HEK293 (cell line): ENCODE measurements around the gene ECE1.

Source experiments
- GLI2 ChIP-seq: fragments of 450-650 bp; formaldehyde crosslinking; IDR thresholded peaks from 2 replicates; pipeline ENCODE4; 2017; ENCODE audit warnings: missing biosample characterization, missing genetic modification characterization, low read depth, borderline replicate concordance
- KLF1 ChIP-seq: fragments of 450-650 bp; formaldehyde crosslinking; IDR thresholded peaks from 2 replicates; pipeline ENCODE4 v1.5.1; 2016; ENCODE audit warnings: missing biosample characterization, missing genetic modification characterization
- KLF16 ChIP-seq: fragments of 450-650 bp; formaldehyde crosslinking; IDR thresholded peaks from 2 replicates; pipeline ENCODE4 v1.5.1; 2017; ENCODE audit warnings: missing biosample characterization, missing genetic modification characterization
- SP2 ChIP-seq: fragments of 450-650 bp; formaldehyde crosslinking; IDR thresholded peaks from 2 replicates; pipeline ENCODE4 v1.5.1; 2016; ENCODE audit warnings: missing biosample characterization, missing genetic modification characterization
- ZIC2 ChIP-seq: fragments of 450-650 bp; formaldehyde crosslinking; IDR thresholded peaks from 2 replicates; pipeline ENCODE4 v1.5.1; 2016; ENCODE audit warnings: missing biosample characterization, missing genetic modification characterization
- ZNF16 ChIP-seq: fragments of 450-650 bp; formaldehyde crosslinking; IDR thresholded peaks from 2 replicates; pipeline ENCODE4 v1.5.1; 2016; ENCODE audit warnings: low read depth, missing biosample characterization, missing genetic modification characterization
- ZNF274 ChIP-seq, 2 experiments: fragments of 200-500 bp in 1 of 2; fragments of 450-650 bp in 1 of 2; sonication (Bioruptor generic) in 1 of 2; formaldehyde crosslinking in 1 of 2; IDR thresholded peaks; 2 replicates each; pipeline versions ENCODE4 v1.5.1 to v1.6.1; 2014 to 2016; ENCODE audit warnings: borderline replicate concordance in 1 of 2, inconsistent platforms in 1 of 2, low read length in 1 of 2, missing biosample characterization in 1 of 2, missing genetic modification characterization in 1 of 2
- ZNF350 ChIP-seq: fragments of 450-650 bp; formaldehyde crosslinking; IDR thresholded peaks from 2 replicates; pipeline ENCODE4 v1.5.0; 2017; ENCODE audit warnings: missing biosample characterization, mild to moderate bottlenecking, missing genetic modification characterization
- ZNF623 ChIP-seq: fragments of 450-650 bp; formaldehyde crosslinking; IDR thresholded peaks from 2 replicates; pipeline ENCODE4 v1.5.1; 2016; ENCODE audit warnings: missing biosample characterization, missing genetic modification characterization
- ZNF768 ChIP-seq: fragments of 450-650 bp; formaldehyde crosslinking; IDR thresholded peaks from 2 replicates; pipeline ENCODE4 v1.5.1; 2018; ENCODE audit warnings: missing biosample characterization, mild to moderate bottlenecking, missing genetic modification characterization
- TF ChIP-seq, protein P1 (sequence below): fragments of 450-650 bp; formaldehyde crosslinking; IDR thresholded peaks from 2 replicates; pipeline ENCODE4 v1.5.1; 2016; ENCODE audit warnings: missing biosample characterization, missing genetic modification characterization
- TF ChIP-seq, protein P2 (sequence below): fragments of 450-650 bp; formaldehyde crosslinking; optimal IDR thresholded peaks from 2 replicates; pipeline ENCODE3; 2016; ENCODE audit warnings: missing biosample characterization, mild to moderate bottlenecking, missing genetic modification characterization
- TF ChIP-seq, protein P3 (sequence below): fragments of 450-650 bp; formaldehyde crosslinking; IDR thresholded peaks from 2 replicates; pipeline ENCODE4 v1.5.1; 2016; ENCODE audit warnings: missing biosample characterization, missing genetic modification characterization
- TF ChIP-seq, protein P4 (sequence below): fragments of 450-650 bp; formaldehyde crosslinking; IDR thresholded peaks from 2 replicates; pipeline ENCODE4 v1.5.1; 2016; ENCODE audit warnings: missing biosample characterization, missing genetic modification characterization
- TF ChIP-seq, protein P5 (sequence below): fragments of 450-650 bp; IDR thresholded peaks from 2 replicates; pipeline ENCODE4 v1.5.1; 2018; ENCODE audit warnings: missing biosample characterization, mild to moderate bottlenecking, missing genetic modification characterization
- TF ChIP-seq, protein P6 (sequence below): fragments of 450-650 bp; formaldehyde crosslinking; IDR thresholded peaks from 2 replicates; pipeline ENCODE4 v1.5.1; 2016; ENCODE audit warnings: missing biosample characterization, missing genetic modification characterization

Gene ECE1

DNA sequence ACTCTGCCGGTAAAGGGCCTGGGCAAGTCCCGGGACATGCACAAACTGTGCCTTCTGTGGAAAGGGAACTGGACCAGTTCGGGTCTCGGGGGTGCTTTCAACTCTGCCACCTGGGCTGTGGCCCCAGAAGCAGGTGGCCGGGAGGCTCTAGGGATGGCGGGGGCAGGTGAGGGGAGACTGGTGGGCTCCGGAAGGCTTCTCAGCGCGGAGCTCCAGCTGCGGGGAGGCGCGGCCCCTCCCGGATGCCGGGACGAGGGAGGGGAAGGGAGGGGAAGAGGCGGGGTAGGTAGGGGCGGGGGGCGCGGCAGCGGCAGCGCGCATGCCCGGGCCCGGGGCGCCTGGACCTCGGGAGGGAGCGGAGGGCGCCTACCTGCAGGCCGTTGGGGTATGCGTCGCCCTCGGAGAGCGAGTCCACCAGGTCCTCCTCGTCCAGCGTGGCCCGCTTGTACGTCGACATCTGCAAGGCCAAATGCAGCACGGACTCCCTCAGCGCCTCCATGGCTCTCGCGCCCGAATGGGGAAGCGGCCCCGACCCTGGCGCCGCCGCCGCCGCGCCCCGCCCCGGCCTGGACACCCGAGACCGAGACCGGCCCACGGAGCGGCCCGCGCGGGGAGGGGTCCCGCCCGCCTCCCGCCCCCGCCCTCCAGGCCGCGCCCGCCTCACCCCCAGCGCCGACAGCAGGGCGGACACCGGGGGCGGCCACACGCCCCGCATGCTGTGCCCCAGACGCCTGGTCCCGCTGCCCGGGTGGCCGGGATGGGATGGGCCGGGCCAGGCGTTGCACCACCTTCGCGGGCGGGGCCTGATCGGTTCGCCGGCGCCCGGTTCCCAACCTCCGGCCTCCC lies at the start of gene ECE1 (continued):
- TF ChIP-seq, protein P1, sequence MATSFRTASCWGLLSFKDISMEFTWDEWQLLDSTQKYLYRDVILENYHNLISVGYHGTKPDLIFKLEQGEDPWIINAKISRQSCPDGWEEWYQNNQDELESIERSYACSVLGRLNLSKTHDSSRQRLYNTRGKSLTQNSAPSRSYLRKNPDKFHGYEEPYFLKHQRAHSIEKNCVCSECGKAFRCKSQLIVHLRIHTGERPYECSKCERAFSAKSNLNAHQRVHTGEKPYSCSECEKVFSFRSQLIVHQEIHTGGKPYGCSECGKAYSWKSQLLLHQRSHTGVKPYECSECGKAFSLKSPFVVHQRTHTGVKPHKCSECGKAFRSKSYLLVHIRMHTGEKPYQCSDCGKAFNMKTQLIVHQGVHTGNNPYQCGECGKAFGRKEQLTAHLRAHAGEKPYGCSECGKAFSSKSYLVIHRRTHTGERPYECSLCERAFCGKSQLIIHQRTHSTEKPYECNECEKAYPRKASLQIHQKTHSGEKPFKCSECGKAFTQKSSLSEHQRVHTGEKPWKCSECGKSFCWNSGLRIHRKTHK (tag by site-specific recombination), result no peak
- TF ChIP-seq, protein P2, sequence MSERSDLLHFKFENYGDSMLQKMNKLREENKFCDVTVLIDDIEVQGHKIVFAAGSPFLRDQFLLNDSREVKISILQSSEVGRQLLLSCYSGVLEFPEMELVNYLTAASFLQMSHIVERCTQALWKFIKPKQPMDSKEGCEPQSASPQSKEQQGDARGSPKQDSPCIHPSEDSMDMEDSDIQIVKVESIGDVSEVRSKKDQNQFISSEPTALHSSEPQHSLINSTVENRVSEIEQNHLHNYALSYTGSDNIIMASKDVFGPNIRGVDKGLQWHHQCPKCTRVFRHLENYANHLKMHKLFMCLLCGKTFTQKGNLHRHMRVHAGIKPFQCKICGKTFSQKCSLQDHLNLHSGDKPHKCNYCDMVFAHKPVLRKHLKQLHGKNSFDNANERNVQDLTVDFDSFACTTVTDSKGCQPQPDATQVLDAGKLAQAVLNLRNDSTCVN (tag by site-specific recombination), result peak; percentile 86
- TF ChIP-seq, protein P3, sequence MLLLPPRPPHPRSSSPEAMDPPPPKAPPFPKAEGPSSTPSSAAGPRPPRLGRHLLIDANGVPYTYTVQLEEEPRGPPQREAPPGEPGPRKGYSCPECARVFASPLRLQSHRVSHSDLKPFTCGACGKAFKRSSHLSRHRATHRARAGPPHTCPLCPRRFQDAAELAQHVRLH (tag by site-specific recombination), result no peak
- TF ChIP-seq KLF16, result peak; percentile 44; the same call in 1 of the 2 replicates
- TF ChIP-seq ZIC2 (tag by site-specific recombination), result peak; percentile 18; the same call in 1 of the 2 replicates
- TF ChIP-seq SP2 (tag by site-specific recombination), result peak; percentile 58
- TF ChIP-seq ZNF768 (tag by site-specific recombination), result no peak
- TF ChIP-seq, protein P4, sequence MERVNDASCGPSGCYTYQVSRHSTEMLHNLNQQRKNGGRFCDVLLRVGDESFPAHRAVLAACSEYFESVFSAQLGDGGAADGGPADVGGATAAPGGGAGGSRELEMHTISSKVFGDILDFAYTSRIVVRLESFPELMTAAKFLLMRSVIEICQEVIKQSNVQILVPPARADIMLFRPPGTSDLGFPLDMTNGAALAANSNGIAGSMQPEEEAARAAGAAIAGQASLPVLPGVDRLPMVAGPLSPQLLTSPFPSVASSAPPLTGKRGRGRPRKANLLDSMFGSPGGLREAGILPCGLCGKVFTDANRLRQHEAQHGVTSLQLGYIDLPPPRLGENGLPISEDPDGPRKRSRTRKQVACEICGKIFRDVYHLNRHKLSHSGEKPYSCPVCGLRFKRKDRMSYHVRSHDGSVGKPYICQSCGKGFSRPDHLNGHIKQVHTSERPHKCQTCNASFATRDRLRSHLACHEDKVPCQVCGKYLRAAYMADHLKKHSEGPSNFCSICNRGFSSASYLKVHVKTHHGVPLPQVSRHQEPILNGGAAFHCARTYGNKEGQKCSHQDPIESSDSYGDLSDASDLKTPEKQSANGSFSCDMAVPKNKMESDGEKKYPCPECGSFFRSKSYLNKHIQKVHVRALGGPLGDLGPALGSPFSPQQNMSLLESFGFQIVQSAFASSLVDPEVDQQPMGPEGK, result peak; percentile 60
- no peak for TF ChIP-seq ZNF623
- no peak for TF ChIP-seq ZNF350 (tag by site-specific recombination)
- TF ChIP-seq ZNF274 (IDR thresholded peaks at IDR 0.05; ENCODE audit: low read length), result no peak
- TF ChIP-seq ZNF274 (tag by site-specific recombination; IDR thresholded peaks at IDR 0.05; ENCODE audit: borderline replicate concordance), result no peak
- peak; percentile 76 for TF ChIP-seq KLF1
- TF ChIP-seq GLI2 (tag by site-specific recombination), result no peak
- TF ChIP-seq, protein P5, sequence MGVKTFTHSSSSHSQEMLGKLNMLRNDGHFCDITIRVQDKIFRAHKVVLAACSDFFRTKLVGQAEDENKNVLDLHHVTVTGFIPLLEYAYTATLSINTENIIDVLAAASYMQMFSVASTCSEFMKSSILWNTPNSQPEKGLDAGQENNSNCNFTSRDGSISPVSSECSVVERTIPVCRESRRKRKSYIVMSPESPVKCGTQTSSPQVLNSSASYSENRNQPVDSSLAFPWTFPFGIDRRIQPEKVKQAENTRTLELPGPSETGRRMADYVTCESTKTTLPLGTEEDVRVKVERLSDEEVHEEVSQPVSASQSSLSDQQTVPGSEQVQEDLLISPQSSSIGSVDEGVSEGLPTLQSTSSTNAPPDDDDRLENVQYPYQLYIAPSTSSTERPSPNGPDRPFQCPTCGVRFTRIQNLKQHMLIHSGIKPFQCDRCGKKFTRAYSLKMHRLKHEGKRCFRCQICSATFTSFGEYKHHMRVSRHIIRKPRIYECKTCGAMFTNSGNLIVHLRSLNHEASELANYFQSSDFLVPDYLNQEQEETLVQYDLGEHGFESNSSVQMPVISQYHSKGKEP (tag by site-specific recombination), result no peak
- TF ChIP-seq, protein P6, sequence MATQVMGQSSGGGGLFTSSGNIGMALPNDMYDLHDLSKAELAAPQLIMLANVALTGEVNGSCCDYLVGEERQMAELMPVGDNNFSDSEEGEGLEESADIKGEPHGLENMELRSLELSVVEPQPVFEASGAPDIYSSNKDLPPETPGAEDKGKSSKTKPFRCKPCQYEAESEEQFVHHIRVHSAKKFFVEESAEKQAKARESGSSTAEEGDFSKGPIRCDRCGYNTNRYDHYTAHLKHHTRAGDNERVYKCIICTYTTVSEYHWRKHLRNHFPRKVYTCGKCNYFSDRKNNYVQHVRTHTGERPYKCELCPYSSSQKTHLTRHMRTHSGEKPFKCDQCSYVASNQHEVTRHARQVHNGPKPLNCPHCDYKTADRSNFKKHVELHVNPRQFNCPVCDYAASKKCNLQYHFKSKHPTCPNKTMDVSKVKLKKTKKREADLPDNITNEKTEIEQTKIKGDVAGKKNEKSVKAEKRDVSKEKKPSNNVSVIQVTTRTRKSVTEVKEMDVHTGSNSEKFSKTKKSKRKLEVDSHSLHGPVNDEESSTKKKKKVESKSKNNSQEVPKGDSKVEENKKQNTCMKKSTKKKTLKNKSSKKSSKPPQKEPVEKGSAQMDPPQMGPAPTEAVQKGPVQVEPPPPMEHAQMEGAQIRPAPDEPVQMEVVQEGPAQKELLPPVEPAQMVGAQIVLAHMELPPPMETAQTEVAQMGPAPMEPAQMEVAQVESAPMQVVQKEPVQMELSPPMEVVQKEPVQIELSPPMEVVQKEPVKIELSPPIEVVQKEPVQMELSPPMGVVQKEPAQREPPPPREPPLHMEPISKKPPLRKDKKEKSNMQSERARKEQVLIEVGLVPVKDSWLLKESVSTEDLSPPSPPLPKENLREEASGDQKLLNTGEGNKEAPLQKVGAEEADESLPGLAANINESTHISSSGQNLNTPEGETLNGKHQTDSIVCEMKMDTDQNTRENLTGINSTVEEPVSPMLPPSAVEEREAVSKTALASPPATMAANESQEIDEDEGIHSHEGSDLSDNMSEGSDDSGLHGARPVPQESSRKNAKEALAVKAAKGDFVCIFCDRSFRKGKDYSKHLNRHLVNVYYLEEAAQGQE (tag by site-specific recombination), result no peak
- no peak for TF ChIP-seq ZNF16
- TF ChIP-seq, all 188 proteins: peak for 20
